K562 (cell line): ENCODE data around the gene TMEM60. TPM values are rescaled to one million over a fixed set of nuclear protein-coding genes. Genes with fewer than 3 reads are reported as not detected.
A peak's percentile ranks its signal among the peaks of the same experiment; 100 is the strongest.

Experiments
- ASH1L ChIP-seq: fragments of 450-650 bp; IDR thresholded peaks from 2 replicates; pipeline ENCODE4 v1.6.1; 2018; ENCODE audit warnings: borderline replicate concordance, mild to moderate bottlenecking, low read depth; ENCODE audit not compliant: partially characterized antibody
- BCOR ChIP-seq: fragments of 450-650 bp; IDR thresholded peaks from 2 replicates; pipeline ENCODE4 v1.6.1; 2016
- CBFB ChIP-seq: sonication (generic); formaldehyde crosslinking; IDR thresholded peaks from 2 replicates; pipeline ENCODE4 v1.4.0; 2020; ENCODE audit warnings: mild to moderate bottlenecking, missing genetic modification reagents
- CREM ChIP-seq: IDR thresholded peaks from 2 replicates; pipeline ENCODE4 v1.6.1; 2014; ENCODE audit warnings: antibody characterized with exemption, low read depth
- FOXA3 ChIP-seq, 2 experiments: fragments of 450-650 bp in 1 of 2; sonication (generic) in 1 of 2; formaldehyde crosslinking; IDR thresholded peaks in 1 of 2; conservative IDR thresholded peaks in 1 of 2; 2 replicates each; pipeline versions ENCODE4 v1.4.0 to v1.8.0; 2020 to 2022; ENCODE audit warnings: mild to moderate bottlenecking in 2 of 2, missing genetic modification reagents in 1 of 2
- KLF1 ChIP-seq: fragments of 450-650 bp; IDR thresholded peaks from 2 replicates; pipeline ENCODE4 v1.6.1; 2016; ENCODE audit warnings: missing genetic modification characterization, missing compliant biosample characterization
- MAFK ChIP-seq: IDR thresholded peaks from 2 replicates; pipeline ENCODE4 v1.6.1; 2011; ENCODE audit warnings: low read length, improper control_type of control experiment
- NFIC ChIP-seq: fragments of 450-650 bp; IDR thresholded peaks from 2 replicates; pipeline ENCODE4 v1.6.1; 2017; ENCODE audit warnings: mild to moderate bottlenecking, inconsistent platforms
- NR4A1 ChIP-seq, 2 experiments: fragments of 250-450 bp in 1 of 2; fragments of 450-650 bp in 1 of 2; sonication (Bioruptor Pico) in 1 of 2; IDR thresholded peaks; 2 replicates each; pipeline versions ENCODE4 v1.4.0 to v1.6.1; 2016 to 2020; ENCODE audit warnings: mild to moderate bottlenecking in 2 of 2, missing compliant biosample characterization in 1 of 2, missing genetic modification characterization in 1 of 2, moderate library complexity in 1 of 2
- PHB ChIP-seq: fragments of 250-450 bp; sonication (Bioruptor Pico); IDR thresholded peaks from 2 replicates; pipeline ENCODE4 v1.5.0; 2021
- RAD21 ChIP-seq, 2 experiments: fragments of 250-450 bp in 1 of 2; fragments of 450-650 bp in 1 of 2; sonication (Bioruptor Pico) in 1 of 2; formaldehyde crosslinking in 1 of 2; IDR thresholded peaks in 1 of 2; conservative IDR thresholded peaks in 1 of 2; 2 replicates each; pipeline versions ENCODE4 v1.4.0 to v1.8.0; 2020 to 2022; ENCODE audit warnings: mild to moderate bottlenecking in 2 of 2, moderate library complexity in 1 of 2
- RB1 ChIP-seq: fragments of 450-650 bp; IDR thresholded peaks from 2 replicates; pipeline ENCODE4 v1.6.1; 2017; ENCODE audit warnings: low read depth, mild to moderate bottlenecking
- RCOR1 ChIP-seq, 2 experiments: IDR thresholded peaks; 2 replicates each; pipeline ENCODE4 v1.6.1; 2012; ENCODE audit warnings: low read depth in 2 of 2, low read length in 2 of 2, borderline replicate concordance in 1 of 2, improper control_type of control experiment in 1 of 2
- SMAD1 ChIP-seq: fragments of 150-350 bp; IDR thresholded peaks from 2 replicates; pipeline ENCODE4 v1.6.1; 2014; ENCODE audit warnings: low read length, low read depth; ENCODE audit not compliant: partially characterized antibody
- XRCC5 ChIP-seq: fragments of 200-400 bp; formaldehyde crosslinking; IDR thresholded peaks from 2 replicates; pipeline ENCODE4 v1.6.1; 2017; ENCODE audit warnings: low read depth, mild to moderate bottlenecking, low read length
- ZSCAN32 ChIP-seq: fragments of 450-650 bp; formaldehyde crosslinking; IDR thresholded peaks from 2 replicates; pipeline ENCODE4 v1.4.0; 2020; ENCODE audit warnings: mild to moderate bottlenecking, moderate library complexity
- polyA plus RNA-seq, 8 experiments: library from polyadenylated mRNA; depleted of rRNA in 4 of 8; stranded (reverse) in 5 of 8; unstranded in 3 of 8; fragments of >200 nt; fragmentation: Nextera tagmentation in 2 of 8; fragmentation: Illumina TruSeq in 1 of 8; extraction: Ambion mirVana in 2 of 8; extraction: Trizol in 1 of 8; gene quantifications; 2 replicates each; pipeline versions ENCODE4 v1.2.1 to v1.2.3, GENCODE V29; 2011 to 2014; ENCODE audit warnings: inconsistent platforms in 1 of 8, missing spikeins in 1 of 8
- total RNA-seq, 7 experiments: library from RNA; depleted of rRNA in 6 of 7; stranded (reverse); fragments of >200 nt in 6 of 7; fragmentation: Illumina TruSeq in 2 of 7; extraction: Trizol in 2 of 7; gene quantifications; 2 replicates each; pipeline versions ENCODE4 v1.2.1 to v1.2.3, GENCODE V29; 2011 to 2021; ENCODE audit warnings: low replicate concordance in 1 of 7
- TF ChIP-seq, protein P1 (sequence below), 2 experiments: fragments of 450-650 bp; IDR thresholded peaks; 2 replicates each; pipeline ENCODE4 v1.6.1; 2016
- TF ChIP-seq, protein P2 (sequence below): fragments of 250-450 bp; sonication (Bioruptor Pico); IDR thresholded peaks from 2 replicates; pipeline ENCODE4 v1.8.0; 2021; ENCODE audit warnings: moderate library complexity, mild to moderate bottlenecking, inconsistent platforms
- TF ChIP-seq, protein P3 (sequence below), 2 experiments: fragments of 450-650 bp; IDR thresholded peaks; 2 replicates each; pipeline ENCODE4 v1.6.1; 2018; ENCODE audit warnings: mild to moderate bottlenecking in 2 of 2, low read depth in 1 of 2; ENCODE audit not compliant: partially characterized antibody in 2 of 2

Gene TMEM60
- total and polyA plus RNA-seq, 9 of the 15 experiments (the other 6 are each of a cell fraction or from before 2014, with no cell fraction given) = 12.5 to 140 (median 38.4) TPM

DNA sequence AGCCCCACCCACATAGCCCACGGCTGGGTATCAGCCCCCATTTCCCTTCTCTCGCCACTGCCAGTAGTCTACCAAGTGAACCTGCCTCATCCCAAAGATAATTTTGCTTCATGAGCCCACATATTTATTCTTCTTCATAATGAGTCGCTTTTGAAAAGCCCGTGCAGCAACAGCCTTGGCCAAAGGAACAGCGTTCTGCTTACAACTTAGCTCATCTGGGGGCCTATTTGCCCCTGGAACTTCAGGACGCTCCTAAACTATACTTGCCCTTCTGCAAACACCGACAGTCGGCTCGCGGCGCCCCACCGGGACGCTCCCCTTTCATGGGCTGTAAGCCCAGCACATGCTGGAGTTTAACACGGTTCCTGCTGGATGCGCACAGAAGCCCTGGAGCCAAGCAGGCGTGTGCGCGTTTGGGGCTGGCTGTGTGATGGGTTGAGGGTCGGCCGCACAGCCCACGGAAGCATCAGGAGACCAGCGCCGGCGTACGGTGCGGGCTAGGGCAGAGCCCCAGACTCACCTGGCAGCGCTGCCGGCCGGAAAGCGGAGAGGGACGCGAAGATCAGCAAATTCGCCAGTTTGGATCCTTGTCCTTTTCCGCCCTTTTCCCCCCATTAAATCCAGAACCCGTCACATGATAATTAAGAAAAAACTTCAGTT, 370 bp downstream of the TMEM60 start (continued):
- TF ChIP-seq NR4A1 (CRISPR knock-in tag; IDR thresholded peaks at IDR 0.05) = no peak
- TF ChIP-seq NR4A1 (tag; IDR thresholded peaks at IDR 0.05) = no peak
- TF ChIP-seq RAD21 (CRISPR knock-in tag; conservative IDR thresholded peaks at IDR 0.05 in 1 of 2, IDR thresholded peaks at IDR 0.05 in 1 of 2) = peak in 1 of 2 experiments; percentile 19; a peak in 1 of 4 replicates
- TF ChIP-seq XRCC5 = no peak
- TF ChIP-seq, protein P1, sequence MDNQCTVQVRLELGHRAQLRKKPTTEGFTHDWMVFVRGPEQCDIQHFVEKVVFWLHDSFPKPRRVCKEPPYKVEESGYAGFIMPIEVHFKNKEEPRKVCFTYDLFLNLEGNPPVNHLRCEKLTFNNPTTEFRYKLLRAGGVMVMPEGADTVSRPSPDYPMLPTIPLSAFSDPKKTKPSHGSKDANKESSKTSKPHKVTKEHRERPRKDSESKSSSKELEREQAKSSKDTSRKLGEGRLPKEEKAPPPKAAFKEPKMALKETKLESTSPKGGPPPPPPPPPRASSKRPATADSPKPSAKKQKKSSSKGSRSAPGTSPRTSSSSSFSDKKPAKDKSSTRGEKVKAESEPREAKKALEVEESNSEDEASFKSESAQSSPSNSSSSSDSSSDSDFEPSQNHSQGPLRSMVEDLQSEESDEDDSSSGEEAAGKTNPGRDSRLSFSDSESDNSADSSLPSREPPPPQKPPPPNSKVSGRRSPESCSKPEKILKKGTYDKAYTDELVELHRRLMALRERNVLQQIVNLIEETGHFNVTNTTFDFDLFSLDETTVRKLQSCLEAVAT (IDR thresholded peaks at IDR 0.05) = 0 out of 4 replicates have a peak, but pooled peaks of 1 of the 2 experiments have one; percentile 56
- TF ChIP-seq BCOR = peak; percentile 56; the same call in 1 of the 2 replicates
- TF ChIP-seq CBFB (CRISPR knock-in tag) = 0 out of 2 replicates have a peak, but pooled peaks have one; percentile 20
- 0 out of 2 replicates have a peak, but pooled peaks have one; percentile 42 for TF ChIP-seq ZSCAN32
- no peak for TF ChIP-seq FOXA3 (CRISPR knock-in tag; conservative IDR thresholded peaks at IDR 0.05 in 1 of 2, IDR thresholded peaks at IDR 0.05 in 1 of 2)
- TF ChIP-seq RB1 = peak; percentile 18; the same call in 1 of the 2 replicates
- TF ChIP-seq KLF1 (tag) = 0 out of 2 replicates have a peak, but pooled peaks have one; percentile 11
- no peak for TF ChIP-seq ASH1L
- TF ChIP-seq RCOR1 (IDR thresholded peaks at IDR 0.05; ENCODE audit: borderline replicate concordance in 1 of 2, low read depth in 2 of 2, low read length in 2 of 2) = no peak
- no peak for TF ChIP-seq MAFK
- TF ChIP-seq, protein P2, sequence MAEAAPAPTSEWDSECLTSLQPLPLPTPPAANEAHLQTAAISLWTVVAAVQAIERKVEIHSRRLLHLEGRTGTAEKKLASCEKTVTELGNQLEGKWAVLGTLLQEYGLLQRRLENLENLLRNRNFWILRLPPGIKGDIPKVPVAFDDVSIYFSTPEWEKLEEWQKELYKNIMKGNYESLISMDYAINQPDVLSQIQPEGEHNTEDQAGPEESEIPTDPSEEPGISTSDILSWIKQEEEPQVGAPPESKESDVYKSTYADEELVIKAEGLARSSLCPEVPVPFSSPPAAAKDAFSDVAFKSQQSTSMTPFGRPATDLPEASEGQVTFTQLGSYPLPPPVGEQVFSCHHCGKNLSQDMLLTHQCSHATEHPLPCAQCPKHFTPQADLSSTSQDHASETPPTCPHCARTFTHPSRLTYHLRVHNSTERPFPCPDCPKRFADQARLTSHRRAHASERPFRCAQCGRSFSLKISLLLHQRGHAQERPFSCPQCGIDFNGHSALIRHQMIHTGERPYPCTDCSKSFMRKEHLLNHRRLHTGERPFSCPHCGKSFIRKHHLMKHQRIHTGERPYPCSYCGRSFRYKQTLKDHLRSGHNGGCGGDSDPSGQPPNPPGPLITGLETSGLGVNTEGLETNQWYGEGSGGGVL (CRISPR knock-in tag) = no peak
- no peak for TF ChIP-seq SMAD1
- TF ChIP-seq NFIC = peak; percentile 42; the same call in 1 of the 2 replicates
- no peak for TF ChIP-seq CREM
- TF ChIP-seq PHB = peak; percentile 51; the same call in 1 of the 2 replicates
- TF ChIP-seq, protein P3, sequence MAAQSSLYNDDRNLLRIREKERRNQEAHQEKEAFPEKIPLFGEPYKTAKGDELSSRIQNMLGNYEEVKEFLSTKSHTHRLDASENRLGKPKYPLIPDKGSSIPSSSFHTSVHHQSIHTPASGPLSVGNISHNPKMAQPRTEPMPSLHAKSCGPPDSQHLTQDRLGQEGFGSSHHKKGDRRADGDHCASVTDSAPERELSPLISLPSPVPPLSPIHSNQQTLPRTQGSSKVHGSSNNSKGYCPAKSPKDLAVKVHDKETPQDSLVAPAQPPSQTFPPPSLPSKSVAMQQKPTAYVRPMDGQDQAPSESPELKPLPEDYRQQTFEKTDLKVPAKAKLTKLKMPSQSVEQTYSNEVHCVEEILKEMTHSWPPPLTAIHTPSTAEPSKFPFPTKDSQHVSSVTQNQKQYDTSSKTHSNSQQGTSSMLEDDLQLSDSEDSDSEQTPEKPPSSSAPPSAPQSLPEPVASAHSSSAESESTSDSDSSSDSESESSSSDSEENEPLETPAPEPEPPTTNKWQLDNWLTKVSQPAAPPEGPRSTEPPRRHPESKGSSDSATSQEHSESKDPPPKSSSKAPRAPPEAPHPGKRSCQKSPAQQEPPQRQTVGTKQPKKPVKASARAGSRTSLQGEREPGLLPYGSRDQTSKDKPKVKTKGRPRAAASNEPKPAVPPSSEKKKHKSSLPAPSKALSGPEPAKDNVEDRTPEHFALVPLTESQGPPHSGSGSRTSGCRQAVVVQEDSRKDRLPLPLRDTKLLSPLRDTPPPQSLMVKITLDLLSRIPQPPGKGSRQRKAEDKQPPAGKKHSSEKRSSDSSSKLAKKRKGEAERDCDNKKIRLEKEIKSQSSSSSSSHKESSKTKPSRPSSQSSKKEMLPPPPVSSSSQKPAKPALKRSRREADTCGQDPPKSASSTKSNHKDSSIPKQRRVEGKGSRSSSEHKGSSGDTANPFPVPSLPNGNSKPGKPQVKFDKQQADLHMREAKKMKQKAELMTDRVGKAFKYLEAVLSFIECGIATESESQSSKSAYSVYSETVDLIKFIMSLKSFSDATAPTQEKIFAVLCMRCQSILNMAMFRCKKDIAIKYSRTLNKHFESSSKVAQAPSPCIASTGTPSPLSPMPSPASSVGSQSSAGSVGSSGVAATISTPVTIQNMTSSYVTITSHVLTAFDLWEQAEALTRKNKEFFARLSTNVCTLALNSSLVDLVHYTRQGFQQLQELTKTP (IDR thresholded peaks at IDR 0.05; ENCODE audit: low read depth in 1 of 2, partially characterized antibody in 2 of 2) = peak in 1 of 2 experiments; percentile 49
